Stomach smooth muscle (tissue), 2 donors: ENCODE results near the gene CDH4.

Experiments used
- H3K27ac ChIP-seq: one replicate; pipeline ENCODE4 v1.7.0; 2013; ENCODE audit warnings: mild to moderate bottlenecking, low read length, inconsistent platforms
- H3K27me3 ChIP-seq, 2 donors: one replicate each; pipeline ENCODE4 v1.7.0; 2013; ENCODE audit warnings: low read length in 2 of 2; ENCODE audit not compliant: insufficient read depth in 2 of 2, control insufficient read depth in 1 of 2
- H3K36me3 ChIP-seq, 2 donors: one replicate each; pipeline ENCODE4 v1.7.0; 2013; ENCODE audit warnings: low read length in 2 of 2; ENCODE audit not compliant: control insufficient read depth in 2 of 2, insufficient read depth in 2 of 2
- H3K4me1 ChIP-seq: one replicate; pipeline ENCODE4 v1.7.0; 2013; ENCODE audit warnings: low read length; ENCODE audit not compliant: control insufficient read depth, insufficient read depth
- H3K4me3 ChIP-seq, 2 donors: one replicate each; pipeline ENCODE4 v1.7.0; 2013; ENCODE audit warnings: low read length in 2 of 2
- H3K9ac ChIP-seq, 2 donors: one replicate each; pipeline ENCODE4 v1.7.0; 2013; ENCODE audit warnings: low read length in 2 of 2, mild to moderate bottlenecking in 1 of 2
- H3K9me3 ChIP-seq, 2 donors: one replicate each; pipeline ENCODE4 v1.7.0; 2013; ENCODE audit warnings: low read length in 2 of 2; ENCODE audit not compliant: control insufficient read depth in 2 of 2
- donor health status: healthy.
- donor health status: Pancreatic carcinoma.

The CDH4 gene

GRCh38 chr20:61727761-61728160 is 475.7 kb downstream of the CDH4 start:
- no peak overlapping the region for H3K9ac ChIP-seq
- H3K9me3 ChIP-seq = no peaks in the 10 kb centered on the region
- peaks cover 0 to 13% of the 10 kb centered on the region in 2 donors for H3K27me3 ChIP-seq
- H3K27ac ChIP-seq = no peak overlapping the region
- no peaks in the 10 kb centered on the region for H3K36me3 ChIP-seq
- no peaks in the 10 kb centered on the region for H3K4me1 ChIP-seq
- no peak overlapping the region for H3K4me3 ChIP-seq

- no peaks in the 10 kb centered on the region for H3K4me1 ChIP-seq
- H3K27ac ChIP-seq = no peak overlapping the region
- H3K27me3 ChIP-seq = peaks cover 0 to 14% of the 10 kb centered on the region in 2 donors
- H3K36me3 ChIP-seq = no peaks in the 10 kb centered on the region
- H3K4me3 ChIP-seq = no peak overlapping the region
- no peaks in the 10 kb centered on the region for H3K9me3 ChIP-seq
- no peak overlapping the region for H3K9ac ChIP-seq
Measured at GRCh38 chr20:61728326-61728725, 476.3 kb downstream of the CDH4 start.

GRCh38 chr20:61728786-61729770 is 477.0 kb downstream of the CDH4 start:
- H3K36me3 ChIP-seq = no peaks in the 10 kb centered on the region
- H3K9ac ChIP-seq = no peak overlapping the region
- no peak overlapping the region for H3K4me3 ChIP-seq
- no peaks in the 10 kb centered on the region for H3K9me3 ChIP-seq
- no peaks in the 10 kb centered on the region for H3K4me1 ChIP-seq
- peaks cover 0 to 17% of the 10 kb centered on the region in 2 donors for H3K27me3 ChIP-seq
- H3K27ac ChIP-seq = no peak overlapping the region

- no peak overlapping the region for H3K4me3 ChIP-seq
- H3K4me1 ChIP-seq = no peaks in the 10 kb centered on the region
- H3K9me3 ChIP-seq = no peaks in the 10 kb centered on the region
- H3K36me3 ChIP-seq = no peaks in the 10 kb centered on the region
- peaks cover 0 to 17% of the 10 kb centered on the region in 2 donors for H3K27me3 ChIP-seq
- H3K27ac ChIP-seq = no peak overlapping the region
- no peak overlapping the region for H3K9ac ChIP-seq
Measured at GRCh38 chr20:61730631-61731362, 478.7 kb downstream of the CDH4 start.

GRCh38 chr20:61731363-61732181 is 479.5 kb downstream of the CDH4 start:
- H3K27ac ChIP-seq = no peak overlapping the region
- no peak overlapping the region for H3K9ac ChIP-seq
- no peak overlapping the region for H3K4me3 ChIP-seq
- H3K9me3 ChIP-seq = no peaks in the 10 kb centered on the region
- H3K36me3 ChIP-seq = no peaks in the 10 kb centered on the region
- H3K4me1 ChIP-seq = no peaks in the 10 kb centered on the region
- peaks cover 0 to 14% of the 10 kb centered on the region in 2 donors for H3K27me3 ChIP-seq

GRCh38 chr20:61732511-61733210 is 480.6 kb downstream of the CDH4 start:
- H3K9me3 ChIP-seq = no peaks in the 10 kb centered on the region
- H3K4me1 ChIP-seq = no peaks in the 10 kb centered on the region
- no peak overlapping the region for H3K27ac ChIP-seq
- peaks cover 6 to 11% of the 10 kb centered on the region in 2 donors for H3K27me3 ChIP-seq
- H3K36me3 ChIP-seq = no peaks in the 10 kb centered on the region
- H3K4me3 ChIP-seq = no peak overlapping the region
- no peak overlapping the region for H3K9ac ChIP-seq

- Histone ChIP-seq H3K9me3 (no peaks in the 10 kb centered on the region), H3K27ac (no peak overlapping the region), H3K36me3 (no peaks in the 10 kb centered on the region), H3K4me3 (no peak overlapping the region), H3K9ac (no peak overlapping the region), H3K4me1 (no peaks in the 10 kb centered on the region), H3K27me3 (peaks cover 6 to 16% of the 10 kb centered on the region in 2 donors)
Measured at GRCh38 chr20:61733216-61733615, 481.2 kb downstream of the CDH4 start.

- H3K9me3 ChIP-seq = no peaks in the 10 kb centered on the region
- no peaks in the 10 kb centered on the region for H3K4me1 ChIP-seq
- H3K36me3 ChIP-seq = no peaks in the 10 kb centered on the region
- H3K27ac ChIP-seq = no peak overlapping the region
- no peak overlapping the region for H3K9ac ChIP-seq
- H3K4me3 ChIP-seq = no peak overlapping the region
- H3K27me3 ChIP-seq = peaks cover 6 to 20% of the 10 kb centered on the region in 2 donors
Measured at GRCh38 chr20:61733891-61734732, 482.1 kb downstream of the CDH4 start.

- Histone ChIP-seq H3K27ac (no peak overlapping the region), H3K27me3 (peaks cover 6 to 25% of the 10 kb centered on the region in 2 donors), H3K4me3 (no peak overlapping the region), H3K36me3 (no peaks in the 10 kb centered on the region), H3K4me1 (no peaks in the 10 kb centered on the region), H3K9me3 (no peaks in the 10 kb centered on the region), H3K9ac (no peak overlapping the region)
Measured at GRCh38 chr20:61734733-61735502, 482.9 kb downstream of the CDH4 start.
